GM12892 (cell line): Measurements from ENCODE around the gene TMPRSS11F.

ENCODE experiments used
- POLR2A ChIP-seq: IDR thresholded peaks from 2 replicates; pipeline ENCODE4 v1.6.1; 2011; ENCODE audit warnings: low read depth, low read length, control low read depth
- POLR2AphosphoS5 ChIP-seq: IDR thresholded peaks from 2 replicates; pipeline ENCODE4 v1.6.1; 2011; ENCODE audit warnings: low read depth, low read length, control low read depth

DNA sequence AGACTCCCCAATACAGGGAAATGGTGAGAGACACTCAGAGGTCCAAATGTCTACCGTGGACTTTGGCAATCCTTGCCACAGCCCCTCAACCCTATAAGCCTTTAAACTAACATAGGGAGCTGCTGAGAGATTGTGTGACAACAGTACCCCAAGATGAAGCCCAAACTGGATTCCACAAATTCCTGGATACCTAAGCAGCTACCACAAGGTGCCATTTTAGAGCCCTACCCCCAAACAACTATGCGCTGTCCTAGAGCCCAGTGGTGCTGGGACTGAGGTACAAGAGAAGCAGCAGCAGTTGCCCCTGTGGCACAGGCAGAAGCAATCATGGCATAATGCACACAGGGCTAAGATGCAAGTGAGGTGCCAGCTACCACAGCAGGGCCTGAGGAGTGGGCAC, 2.7 kb upstream of the TMPRSS11F start:
- TF ChIP-seq POLR2AphosphoS5 (no peak), POLR2A (no peak)
